ENCODE results near the gene DOK3. TPM values are rescaled to one million over a fixed set of nuclear protein-coding genes. Genes with fewer than 3 reads are reported as not detected.

The DOK3 gene
- total and polyA plus RNA-seq, 12 donors = 0.74 to 11.4 (median 2.3) TPM

DNA sequence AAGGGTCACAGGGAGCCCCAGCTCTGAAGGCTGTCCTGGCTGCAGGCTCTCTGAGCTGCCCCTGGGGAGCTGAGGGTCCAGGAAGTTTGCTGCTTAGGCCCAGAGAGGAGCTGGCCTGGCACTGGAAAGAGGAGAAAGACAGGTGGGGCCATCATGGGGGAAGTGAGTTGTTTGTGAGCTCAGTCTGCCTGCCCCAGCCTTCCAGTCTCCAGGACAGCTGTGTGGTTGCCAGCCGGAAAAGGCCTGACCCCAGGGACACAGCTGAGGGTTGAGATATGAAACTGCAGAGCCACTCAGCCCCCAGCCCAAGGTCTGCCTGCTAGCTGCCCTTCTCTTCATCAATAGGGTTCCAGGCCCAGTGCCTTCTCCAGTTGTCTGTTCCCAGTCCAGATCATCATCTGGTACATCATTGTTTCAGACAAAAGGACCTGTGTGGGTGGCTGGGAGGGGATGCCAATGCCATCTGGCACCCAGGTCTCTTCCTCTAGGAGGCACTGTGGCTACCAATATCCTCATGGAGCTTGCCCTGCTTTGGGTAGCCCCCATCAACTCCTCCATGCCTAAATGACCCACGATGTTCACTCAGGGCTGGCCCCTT is 11.4 kb upstream of the DOK3 start:
- no peaks in the 10 kb centered on the region for H3K9me3 ChIP-seq
- H3K4me3 ChIP-seq = no peak overlapping the region
- H3K4me1 ChIP-seq = peaks cover 0 to 22% (median 14%) of the 10 kb centered on the region in 9 donors
- intact Hi-C loops (cut with DNase I) = loop anchor here in 1 of 10 donors (10.0 kb wide), 1 partner anchor 74 kb away; the partner anchor contains the start of gene TMED9
- DNase-seq = no peak
- no peaks in the 10 kb centered on the region for H3K27me3 ChIP-seq
- H3K36me3 ChIP-seq = peaks cover 0 to 70% (median 41%) of the 10 kb centered on the region in 9 donors
- 69 to 74% methylated on average over 2 of the region's 2 CpGs for WGBS, 2 donors
- no peak for ATAC-seq
- H3K27ac ChIP-seq = no peak overlapping the region
- TF ChIP-seq, protein P1, sequence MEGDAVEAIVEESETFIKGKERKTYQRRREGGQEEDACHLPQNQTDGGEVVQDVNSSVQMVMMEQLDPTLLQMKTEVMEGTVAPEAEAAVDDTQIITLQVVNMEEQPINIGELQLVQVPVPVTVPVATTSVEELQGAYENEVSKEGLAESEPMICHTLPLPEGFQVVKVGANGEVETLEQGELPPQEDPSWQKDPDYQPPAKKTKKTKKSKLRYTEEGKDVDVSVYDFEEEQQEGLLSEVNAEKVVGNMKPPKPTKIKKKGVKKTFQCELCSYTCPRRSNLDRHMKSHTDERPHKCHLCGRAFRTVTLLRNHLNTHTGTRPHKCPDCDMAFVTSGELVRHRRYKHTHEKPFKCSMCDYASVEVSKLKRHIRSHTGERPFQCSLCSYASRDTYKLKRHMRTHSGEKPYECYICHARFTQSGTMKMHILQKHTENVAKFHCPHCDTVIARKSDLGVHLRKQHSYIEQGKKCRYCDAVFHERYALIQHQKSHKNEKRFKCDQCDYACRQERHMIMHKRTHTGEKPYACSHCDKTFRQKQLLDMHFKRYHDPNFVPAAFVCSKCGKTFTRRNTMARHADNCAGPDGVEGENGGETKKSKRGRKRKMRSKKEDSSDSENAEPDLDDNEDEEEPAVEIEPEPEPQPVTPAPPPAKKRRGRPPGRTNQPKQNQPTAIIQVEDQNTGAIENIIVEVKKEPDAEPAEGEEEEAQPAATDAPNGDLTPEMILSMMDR (IDR thresholded peaks at IDR 0.05) = no peak

DNA sequence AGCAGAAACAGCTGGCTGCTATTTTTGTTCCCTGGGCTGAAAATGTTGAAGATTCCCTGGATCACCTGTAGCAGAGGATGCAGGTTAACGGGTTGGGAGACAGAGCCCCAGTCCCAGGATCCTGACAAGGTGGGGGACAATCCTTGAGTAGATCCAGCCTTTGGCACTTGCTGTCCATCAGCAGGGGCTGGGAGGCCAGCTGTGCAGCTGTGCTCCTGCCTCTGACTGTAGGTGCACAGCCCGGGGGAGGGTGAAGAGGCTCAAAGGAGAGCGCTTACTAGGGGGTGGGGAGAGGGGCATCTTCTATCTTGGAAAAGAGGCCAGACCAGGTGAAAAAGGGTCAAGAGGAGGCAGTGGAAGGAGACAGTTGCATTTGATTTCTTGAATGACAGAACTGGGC is 10.6 kb upstream of the DOK3 start:
- intact Hi-C loops (cut with DNase I) = loop anchor here in 1 of 10 donors (10.0 kb wide), 1 partner anchor 75 kb away; the partner anchor contains the start of gene TMED9
- ATAC-seq = no peak
- Histone ChIP-seq H3K36me3 (peaks cover 0 to 70% (median 37%) of the 10 kb centered on the region in 9 donors), H3K9me3 (no peaks in the 10 kb centered on the region), H3K4me1 (peaks cover 5 to 28% (median 21%) of the 10 kb centered on the region in 9 donors), H3K27me3 (no peaks in the 10 kb centered on the region), H3K4me3 (no peak overlapping the region), H3K27ac (no peak overlapping the region)
- 92 to 98% methylated on average over 3 of the region's 3 CpGs for WGBS, 2 donors
- DNase-seq = no peak
- TF ChIP-seq, protein P1 (IDR thresholded peaks at IDR 0.05) = no peak

DNA sequence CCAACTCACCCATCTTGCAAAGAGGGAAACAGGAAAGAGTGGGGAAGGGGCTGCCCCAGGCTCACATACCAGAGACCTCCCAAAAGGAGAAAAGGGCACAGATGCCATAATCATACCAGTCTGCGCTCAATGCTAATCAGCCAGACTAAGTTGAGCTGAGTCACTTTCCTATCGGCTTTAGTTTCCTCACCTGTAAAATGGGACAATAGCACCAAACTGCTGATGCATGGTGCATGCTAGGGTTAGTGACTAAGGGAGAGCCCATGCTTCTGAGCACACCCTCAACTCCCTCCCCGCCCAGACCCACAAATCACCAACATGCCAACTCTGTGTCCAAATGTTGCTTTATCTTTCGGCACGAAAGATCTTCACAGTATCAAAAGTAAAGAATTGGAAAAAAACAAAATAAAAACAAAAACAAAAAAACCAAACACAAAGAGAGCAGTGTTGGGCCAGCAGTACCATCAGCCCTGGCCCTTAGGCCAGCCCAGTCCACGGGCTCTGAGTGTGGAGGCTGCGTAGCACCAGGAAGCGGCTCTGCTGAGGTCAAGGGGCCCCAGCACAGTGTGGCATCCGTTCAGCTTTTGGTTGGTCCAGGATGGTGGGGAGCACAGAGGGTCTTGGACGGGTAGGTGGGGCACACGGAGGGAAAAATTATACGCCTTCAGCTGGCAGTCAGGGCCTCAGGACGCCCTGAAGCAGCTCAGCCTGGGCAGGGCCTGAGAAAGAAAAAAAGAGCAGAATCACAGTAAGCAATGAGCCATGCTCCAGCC is 10.0 kb upstream of the DOK3 start:
- no peak for DNase-seq
- peaks cover 0 to 68% (median 37%) of the 10 kb centered on the region in 9 donors for H3K36me3 ChIP-seq
- ATAC-seq = no peak

More for the DNA sequence above, 10.0 kb upstream of the DOK3 start:
- Histone ChIP-seq H3K27ac (peak overlapping the region in 3 of 10 donors; percentile 9 to 22 (median 14)), H3K9me3 (no peaks in the 10 kb centered on the region), H3K27me3 (no peaks in the 10 kb centered on the region), H3K4me3 (no peak overlapping the region), H3K4me1 (peaks cover 5 to 30% (median 18%) of the 10 kb centered on the region in 9 donors)
- WGBS, 2 donors = 81 to 92% methylated on average over 13 of the region's 13 CpGs
- TF ChIP-seq, protein P1 (IDR thresholded peaks at IDR 0.05) = no peak
- intact Hi-C loops (cut with DNase I) = loop anchor here in 2 of 10 donors (5.0 to 10.0 kb wide), 2 partner anchors 73 to 75 kb away; partner anchors contain the start of gene TMED9 (in 2 of the 2)

Measured in heart right ventricle (tissue), 16 donors.